IPS-18c (cell line): ENCODE measurements around the gene PGM3.

ENCODE experiments used
- H3K4me3 ChIP-seq: 2 replicates; pipeline ENCODE4 v1.7.0; 2013; ENCODE audit warnings: low read depth, mild to moderate bottlenecking, low read length, moderate library complexity; ENCODE audit not compliant: insufficient read depth
- H3K9me3 ChIP-seq: one replicate; pipeline ENCODE4 v1.6.1; 2013; ENCODE audit warnings: mild to moderate bottlenecking, low read length, moderate library complexity; ENCODE audit not compliant: control insufficient read depth, insufficient read depth

PGM3 gene

GRCh38 chr6:83132121-83132520, 60.9 kb downstream of the PGM3 start:
- Histone ChIP-seq H3K9me3 (no peaks in the 10 kb centered on the region), H3K4me3 (no peak overlapping the region)

- H3K9me3 ChIP-seq, result no peaks in the 10 kb centered on the region
- H3K4me3 ChIP-seq, result no peak overlapping the region
Measured at GRCh38 chr6:83127976-83128375, 65.1 kb downstream of the PGM3 start.

- Histone ChIP-seq H3K4me3 (no peak overlapping the region), H3K9me3 (no peaks in the 10 kb centered on the region)
Measured at GRCh38 chr6:83127258-83127657, 65.8 kb downstream of the PGM3 start.

GRCh38 chr6:83126807-83127206, 66.3 kb downstream of the PGM3 start:
- Histone ChIP-seq H3K9me3 (no peaks in the 10 kb centered on the region), H3K4me3 (no peak overlapping the region)

GRCh38 chr6:83126223-83126622, 66.8 kb downstream of the PGM3 start:
- Histone ChIP-seq H3K4me3 (no peak overlapping the region), H3K9me3 (no peaks in the 10 kb centered on the region)

GRCh38 chr6:83125425-83125824, 67.6 kb downstream of the PGM3 start:
- Histone ChIP-seq H3K9me3 (no peaks in the 10 kb centered on the region), H3K4me3 (no peak overlapping the region)

- Histone ChIP-seq H3K4me3 (no peak overlapping the region), H3K9me3 (no peaks in the 10 kb centered on the region)
Measured at GRCh38 chr6:83124553-83124952, 68.5 kb downstream of the PGM3 start.

- H3K9me3 ChIP-seq, result no peaks in the 10 kb centered on the region
Measured at GRCh38 chr6:83119742-83120300, 73.2 kb downstream of the PGM3 start.

GRCh38 chr6:83117802-83118201, 75.3 kb downstream of the PGM3 start:
- Histone ChIP-seq H3K9me3 (no peaks in the 10 kb centered on the region), H3K4me3 (no peak overlapping the region)

More at GRCh38 chr6:83119742-83120300, 73.2 kb downstream of the PGM3 start:
- H3K4me3 ChIP-seq, result no peak overlapping the region
